ENCODE data around the gene GAL3ST1. TPM values are rescaled to one million over a fixed set of nuclear protein-coding genes. Genes with fewer than 3 reads are reported as not detected.

GAL3ST1 gene
- total RNA-seq, 1 experiment from 2014 or later = 2.1 TPM

DNA sequence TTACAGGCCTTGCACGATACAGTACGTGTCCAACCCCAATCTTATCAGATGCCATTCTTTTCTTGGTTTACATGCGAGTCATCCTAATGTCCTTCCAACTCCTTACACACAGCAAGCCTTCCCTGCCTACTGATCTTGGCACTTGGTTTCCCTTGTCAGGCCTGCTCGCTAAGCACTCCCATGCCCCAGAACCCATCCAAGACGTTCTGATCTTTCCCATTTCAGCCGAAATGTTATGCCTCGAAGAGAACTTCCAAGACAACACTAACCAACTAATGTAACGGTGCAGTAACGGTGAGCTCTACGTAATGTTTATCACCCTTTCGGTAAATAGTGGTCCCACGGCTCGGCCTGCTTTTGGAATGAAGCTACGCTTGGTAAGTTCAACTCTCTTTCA lies 16.7 kb upstream of the GAL3ST1 start:
- Histone ChIP-seq H3K9ac (ENCODE audit: low read length) (peak overlapping the region; percentile 96), H3K27me3 (ENCODE audit: insufficient read depth, low read length) (no peaks in the 10 kb centered on the region), H4K20me1 (ENCODE audit: insufficient read depth) (no peaks in the 10 kb centered on the region), H3K9me3 (ENCODE audit: control insufficient read depth in 1 of 2, insufficient read depth in 1 of 2, low read depth in 1 of 2, low read length in 2 of 2) (no peaks in the 10 kb centered on the region), H3K36me3 (ENCODE audit: control insufficient read depth in 1 of 2, insufficient read depth in 2 of 2, low read length in 2 of 2) (peaks cover 29 to 38% of the 10 kb centered on the region in 2 experiments), H3K4me3 (replicated peaks in 1 of 2; ENCODE audit: low read depth in 1 of 2, low read length in 2 of 2) (peak overlapping the region; percentile 91 to 95), H3K79me2 (ENCODE audit: insufficient read depth, low read length) (peaks cover 56% of the 10 kb centered on the region), H3K9me2 (ENCODE audit: insufficient read depth) (no peaks in the 10 kb centered on the region), H3K27ac (ENCODE audit: low read depth, low read length) (peak overlapping the region; percentile 66), H3K4me2 (ENCODE audit: low read length) (peak overlapping the region; percentile 79), H3K4me1 (ENCODE audit: control insufficient read depth in 1 of 2, insufficient read depth in 2 of 2, low read length in 2 of 2) (peaks cover 9 to 20% of the 10 kb centered on the region in 2 experiments; a peak in 3 of 4 replicates), H2AFZ (ENCODE audit: low read depth, low read length, poor library complexity, severe bottlenecking) (no peak overlapping the region)
- intact Hi-C loops (cut with micrococcal nuclease) = no loop called here
- no peak for DNase-seq (ENCODE audit: low read depth, low spot score)
- ChIA-PET RAD21 (ENCODE audit: low non-redundant PET in 1 of 2, low total read pairs in 2 of 2, uncharacterized antibody in 2 of 2, unreplicated experiment in 2 of 2) (no interaction called here), POLR2A (interaction anchor here (0.5 kb wide), 1 partner anchor 487 kb away, joined by 4 read pairs; no protein-coding TSS in a partner anchor), CTCF (interaction anchor here (0.9 to 1.4 kb wide), 3 partner anchors 11 to 164 kb away, joined by 3 to 4 read pairs (median 4); no protein-coding TSS in a partner anchor)
- TSS peak; percentile 63 for BruUV-seq (replicated peaks)
- ATAC-seq = no peak
- TF ChIP-seq SP1 (IDR thresholded peaks at IDR 0.05; ENCODE audit: low read depth) = no peak
- TF ChIP-seq ZNF274 (IDR thresholded peaks at IDR 0.05; ENCODE audit: low read depth, low read length) = no peak
- no peak for TF ChIP-seq REST (IDR thresholded peaks at IDR 0.05; ENCODE audit: low read depth)
- no peak for TF ChIP-seq CBX3 (IDR thresholded peaks at IDR 0.05; ENCODE audit: low read depth)

DNA sequence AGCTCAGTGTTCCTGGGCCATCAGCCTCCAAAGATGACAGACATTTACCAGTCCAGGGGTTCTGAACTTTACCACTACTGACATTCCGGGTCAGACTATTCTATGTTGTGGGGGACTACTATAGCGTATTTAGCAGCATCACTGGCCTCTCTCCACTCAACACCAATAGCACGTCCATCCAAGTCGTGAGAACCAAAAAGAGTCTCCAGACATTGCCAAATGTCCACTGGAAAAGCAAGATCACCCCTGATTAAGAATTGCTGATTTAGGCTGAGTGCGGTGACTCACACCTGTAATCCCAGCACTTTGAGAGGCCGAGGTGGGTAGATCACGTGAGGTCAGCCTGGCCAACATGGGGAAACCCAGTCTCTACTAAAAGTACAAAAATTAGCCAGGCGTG lies 11.9 kb upstream of the GAL3ST1 start:
- no peak overlapping the region for H3K9ac ChIP-seq (ENCODE audit: low read length)
- H3K9me2 ChIP-seq (ENCODE audit: insufficient read depth) = no peaks in the 10 kb centered on the region
- no peaks in the 10 kb centered on the region for H4K20me1 ChIP-seq (ENCODE audit: insufficient read depth)
- no peak for TF ChIP-seq ELF1 (IDR thresholded peaks at IDR 0.05; ENCODE audit: borderline replicate concordance, low read depth)
- TF ChIP-seq CBX3 (IDR thresholded peaks at IDR 0.05; ENCODE audit: low read depth) = no peak
- TF ChIP-seq SP1 (IDR thresholded peaks at IDR 0.05; ENCODE audit: low read depth) = no peak
- no peak overlapping the region for H2AFZ ChIP-seq (ENCODE audit: low read depth, low read length, poor library complexity, severe bottlenecking)
- RAD21 ChIA-PET (ENCODE audit: low non-redundant PET in 1 of 2, low total read pairs in 2 of 2, uncharacterized antibody in 2 of 2, unreplicated experiment in 2 of 2) = no interaction called here
- ATAC-seq = no peak
- intact Hi-C loops (cut with micrococcal nuclease) = no loop called here
- DNase-seq (ENCODE audit: low read depth, low spot score) = no peak
- CTCF ChIA-PET = no interaction called here
- H3K4me2 ChIP-seq (ENCODE audit: low read length) = no peak overlapping the region
- no peak overlapping the region for H3K27ac ChIP-seq (ENCODE audit: low read depth, low read length)
- peaks cover 52 to 82% of the 10 kb centered on the region in 2 experiments for H3K36me3 ChIP-seq (ENCODE audit: control insufficient read depth in 1 of 2, insufficient read depth in 2 of 2, low read length in 2 of 2)
- BruUV-seq (replicated peaks) = no TSS peak
- peaks cover 85% of the 10 kb centered on the region for H3K79me2 ChIP-seq (ENCODE audit: insufficient read depth, low read length)
- peaks cover 9 to 11% of the 10 kb centered on the region in 2 experiments; a peak in 2 of 4 replicates for H3K4me1 ChIP-seq (ENCODE audit: control insufficient read depth in 1 of 2, insufficient read depth in 2 of 2, low read length in 2 of 2)
- no peak overlapping the region for H3K4me3 ChIP-seq (replicated peaks in 1 of 2; ENCODE audit: low read depth in 1 of 2, low read length in 2 of 2)
- POLR2A ChIA-PET = no interaction called here
- no peaks in the 10 kb centered on the region for H3K9me3 ChIP-seq (ENCODE audit: control insufficient read depth in 1 of 2, insufficient read depth in 1 of 2, low read depth in 1 of 2, low read length in 2 of 2)
- H3K27me3 ChIP-seq (ENCODE audit: insufficient read depth, low read length) = no peaks in the 10 kb centered on the region
